Neural progenitor cell (in vitro differentiated cells): ENCODE results near the gene UCHL1. TPM values are rescaled to one million over a fixed set of nuclear protein-coding genes. Genes with fewer than 3 reads are reported as not detected.

Source experiments
- DNase-seq: peaks from one replicate; pipeline ENCODE4 v3.0.0-alpha.2; 2016; ENCODE audit warnings: low spot score
- H2AFZ ChIP-seq: fragments of 200-600 bp; sonication (generic); replicated peaks from 2 replicates; pipeline ENCODE4 v1.6.1; 2016; ENCODE audit warnings: antibody characterized with exemption
- H3F3A ChIP-seq: fragments of 200-600 bp; sonication (generic); 2 replicates; pipeline ENCODE4 v1.6.1; 2016; ENCODE audit warnings: antibody characterized with exemption, low read depth
- H3K27ac ChIP-seq: fragments of 200-600 bp; sonication (generic); 2 replicates; pipeline ENCODE4 v1.5.1; 2016; ENCODE audit warnings: mild to moderate bottlenecking
- H3K27me3 ChIP-seq: fragments of 200-600 bp; sonication (generic); 2 replicates; pipeline ENCODE4 v1.6.1; 2016; ENCODE audit warnings: mild to moderate bottlenecking, moderate library complexity
- H3K36me3 ChIP-seq: fragments of 200-600 bp; sonication (generic); 2 replicates; pipeline ENCODE4 v1.5.1; 2016
- H3K4me1 ChIP-seq: fragments of 200-600 bp; sonication (generic); 2 replicates; pipeline ENCODE4 v1.6.1; 2016; ENCODE audit warnings: mixed run types
- H3K4me2 ChIP-seq: fragments of 200-600 bp; sonication (generic); 2 replicates; pipeline ENCODE4 v1.6.1; 2016
- H3K4me3 ChIP-seq: fragments of 200-600 bp; sonication (generic); 2 replicates; pipeline ENCODE4 v1.5.1; 2016
- H3K79me2 ChIP-seq: fragments of 200-600 bp; sonication (generic); 2 replicates; pipeline ENCODE4 v1.6.1; 2016; ENCODE audit warnings: low read depth
- H3K9ac ChIP-seq: fragments of 200-600 bp; sonication (generic); 2 replicates; pipeline ENCODE4 v1.6.1; 2016
- H3K9me3 ChIP-seq: fragments of 200-600 bp; sonication (generic); 2 replicates; pipeline ENCODE4 v1.5.1; 2016; ENCODE audit warnings: low read depth
- H4K20me1 ChIP-seq: fragments of 200-600 bp; sonication (generic); 2 replicates; pipeline ENCODE4 v1.6.1; 2016; ENCODE audit warnings: low read depth
- H3K27ac Mint-ChIP-seq: 3 replicates; pipeline ENCODE4 v1.8.0; 2021; ENCODE audit warnings: mixed read lengths
- H3K27me3 Mint-ChIP-seq: 2 replicates; pipeline ENCODE4 v1.8.0; 2022; ENCODE audit warnings: low read depth, mild to moderate bottlenecking, inconsistent platforms, moderate library complexity, mixed read lengths; ENCODE audit not compliant: insufficient read depth
- H3K36me3 Mint-ChIP-seq: 3 replicates; pipeline ENCODE4 v1.8.0; 2021; ENCODE audit warnings: mixed read lengths
- H3K4me1 Mint-ChIP-seq: 3 replicates; pipeline ENCODE4 v1.8.0; 2021; ENCODE audit warnings: mixed read lengths
- H3K4me3 Mint-ChIP-seq: 3 replicates; pipeline ENCODE4 v1.8.0; 2021; ENCODE audit warnings: mild to moderate bottlenecking, moderate library complexity, mixed read lengths
- H3K9me3 Mint-ChIP-seq: 3 replicates; pipeline ENCODE4 v1.8.0; 2020; ENCODE audit warnings: mixed read lengths
- CTCF ChIP-seq: fragments of 200-600 bp; sonication (generic); IDR thresholded peaks from 2 replicates; pipeline ENCODE4 v1.5.1; 2017; ENCODE audit warnings: antibody characterized with exemption, mild to moderate bottlenecking
- EZH2 ChIP-seq: fragments of 200-600 bp; sonication (generic); IDR thresholded peaks from 2 replicates; pipeline ENCODE4 v1.6.1; 2017; ENCODE audit warnings: antibody characterized with exemption, mild to moderate bottlenecking, moderate library complexity
- EZH2phosphoT487 ChIP-seq: fragments of 200-600 bp; sonication (generic); IDR thresholded peaks from 2 replicates; pipeline ENCODE4 v1.6.1; 2017; ENCODE audit warnings: antibody characterized with exemption
- total RNA-seq: library from RNA; depleted of rRNA; stranded (reverse); fragments of >200 nt; gene quantifications from 2 replicates; pipeline ENCODE4 v1.2.3, GENCODE V29; 2015; ENCODE audit warnings: low replicate concordance

The UCHL1 gene
- 535 and 638 TPM in 2 replicates for total RNA-seq

- H3K4me1 Mint-ChIP-seq, result peaks cover 24% of the 10 kb centered on the region
- peaks cover 13% of the 10 kb centered on the region for H3K36me3 Mint-ChIP-seq
- DNase-seq, result peak; percentile 97
- H3K27ac Mint-ChIP-seq, result peak within 1 kb of the TSS; percentile 42
- Histone ChIP-seq H3F3A (peaks cover 25% of the 10 kb centered on the region), H3K36me3 (peaks cover 11% of the 10 kb centered on the region), H3K9ac (peak within 1 kb of the TSS; percentile 58), H3K9me3 (no peaks in the 10 kb centered on the region), H3K27me3 (no peaks in the 10 kb centered on the region), H3K4me2 (peak within 1 kb of the TSS; percentile 99), H3K27ac (no peak within 1 kb of the TSS), H2AFZ (peak within 1 kb of the TSS; percentile 92), H4K20me1 (peaks cover 32% of the 10 kb centered on the region), H3K79me2 (peaks cover 39% of the 10 kb centered on the region), H3K4me1 (peaks cover 26% of the 10 kb centered on the region), H3K4me3 (peak within 1 kb of the TSS; percentile 94)
- TF ChIP-seq EZH2, result no peak
- TF ChIP-seq CTCF, result no peak
- no peak for TF ChIP-seq EZH2phosphoT487
- no peaks in the 10 kb centered on the region for H3K9me3 Mint-ChIP-seq
- peak within 1 kb of the TSS; percentile 94 for H3K4me3 Mint-ChIP-seq
- H3K27me3 Mint-ChIP-seq, result peaks cover 3% of the 10 kb centered on the region
These were observed at the start of gene UCHL1 for GRCh38 chr4:41256740-41257256. Gene UCHL1, plus strand, starts transcription at chr4:41256928. Its CDS starts 49 bp downstream, at chr4:41256977.

- Mint-ChIP-seq H3K27ac (no peak overlapping the region), H3K4me1 (peaks cover 4% of the 10 kb centered on the region), H3K36me3 (no peaks in the 10 kb centered on the region), H3K27me3 (no peaks in the 10 kb centered on the region), H3K4me3 (no peak overlapping the region), H3K9me3 (peaks cover 4% of the 10 kb centered on the region)
- Histone ChIP-seq H3K79me2 (peaks cover 47% of the 10 kb centered on the region), H3K9ac (no peak overlapping the region), H3K27me3 (peaks cover 3% of the 10 kb centered on the region), H3F3A (no peaks in the 10 kb centered on the region), H4K20me1 (no peaks in the 10 kb centered on the region), H3K9me3 (no peaks in the 10 kb centered on the region), H2AFZ (no peak overlapping the region), H3K4me2 (no peak overlapping the region), H3K4me1 (peaks cover 6% of the 10 kb centered on the region), H3K4me3 (no peak overlapping the region), H3K36me3 (no peaks in the 10 kb centered on the region), H3K27ac (no peak overlapping the region)
- no peak for DNase-seq
- TF ChIP-seq EZH2 (no peak), EZH2phosphoT487 (no peak), CTCF (no peak)
These were observed 49.4 kb upstream of the UCHL1 start for GRCh38 chr4:41207291-41207831.

- TF ChIP-seq EZH2phosphoT487 (no peak), CTCF (no peak), EZH2 (no peak)
- peaks cover 16% of the 10 kb centered on the region for H3K4me1 ChIP-seq
- DNase-seq, result no peak
- H3K9me3 Mint-ChIP-seq, result peaks cover 4% of the 10 kb centered on the region
- no peaks in the 10 kb centered on the region for H3K36me3 Mint-ChIP-seq
- no peak overlapping the region for H2AFZ ChIP-seq
- H3K4me1 Mint-ChIP-seq, result peaks cover 14% of the 10 kb centered on the region
- H3K27me3 Mint-ChIP-seq, result peaks cover 5% of the 10 kb centered on the region
- no peak overlapping the region for H3K4me3 Mint-ChIP-seq
- peaks cover 11% of the 10 kb centered on the region for H3F3A ChIP-seq
- peaks cover 55% of the 10 kb centered on the region for H3K79me2 ChIP-seq
- no peak overlapping the region for H3K4me3 ChIP-seq
- H3K27ac Mint-ChIP-seq, result no peak overlapping the region
- peaks cover 15% of the 10 kb centered on the region for H3K27me3 ChIP-seq
- no peak overlapping the region for H3K9ac ChIP-seq
- no peak overlapping the region for H3K4me2 ChIP-seq
- no peaks in the 10 kb centered on the region for H3K9me3 ChIP-seq
- peaks cover 12% of the 10 kb centered on the region for H4K20me1 ChIP-seq
- H3K27ac ChIP-seq, result no peak overlapping the region
- no peaks in the 10 kb centered on the region for H3K36me3 ChIP-seq
These were observed 47.5 kb upstream of the UCHL1 start for GRCh38 chr4:41209187-41209586.
